ENCODE results near the gene SC5D.

- TF ChIP-seq CTCF (IDR thresholded peaks at IDR 0.05) (no peak), POLR2AphosphoS5 (IDR thresholded peaks at IDR 0.05) (no peak), POLR2A (IDR thresholded peaks at IDR 0.05) (no peak)
Observed at GRCh38 chr11:121293288-121293594, 670 bp downstream of the SC5D start.
